CD14-positive monocyte (primary cell): ENCODE data around the gene RPL36A. TPM values are rescaled to one million over a fixed set of nuclear protein-coding genes. Genes with fewer than 3 reads are reported as not detected.

Source experiments
- DNase-seq, 3 donors: peaks; one replicate each; pipeline ENCODE4 v3.0.0-alpha.2; 2011 to 2022
- H2AFZ ChIP-seq: 2 replicates; pipeline ENCODE4 v1.6.0; 2012; ENCODE audit warnings: mild to moderate bottlenecking, low read depth, low read length, inconsistent platforms; ENCODE audit not compliant: insufficient read depth, poor library complexity, severe bottlenecking
- H3K27ac ChIP-seq, 2 donors: 1 replicate in 1 of 2; 2 replicates in 1 of 2; pipeline ENCODE4 v1.5.1; 2012 to 2013; ENCODE audit warnings: low read length in 2 of 2, control low read depth in 1 of 2, inconsistent platforms in 1 of 2, low read depth in 1 of 2, mild to moderate bottlenecking in 1 of 2
- H3K27me3 ChIP-seq, 2 donors: one replicate each; pipeline versions ENCODE4 v1.6.0 to v1.6.1; 2011 to 2013; ENCODE audit warnings: low read length in 2 of 2; ENCODE audit not compliant: control insufficient read depth in 2 of 2, insufficient read depth in 2 of 2
- H3K36me3 ChIP-seq, 2 donors: replicated peaks in 1 of 2; 1 replicate in 1 of 2; 2 replicates in 1 of 2; pipeline versions ENCODE4 v1.5.1 to v1.6.1; 2012 to 2013; ENCODE audit warnings: low read length in 2 of 2, control low read depth in 1 of 2, inconsistent platforms in 1 of 2, mild to moderate bottlenecking in 1 of 2; ENCODE audit not compliant: insufficient read depth in 2 of 2, control insufficient read depth in 1 of 2
- H3K4me1 ChIP-seq, 2 donors: 1 replicate in 1 of 2; 2 replicates in 1 of 2; pipeline versions ENCODE4 v1.5.1 to v1.6.1; 2012 to 2013; ENCODE audit warnings: low read length in 2 of 2, control low read depth in 1 of 2, inconsistent platforms in 1 of 2, mild to moderate bottlenecking in 1 of 2, moderate library complexity in 1 of 2; ENCODE audit not compliant: insufficient read depth in 2 of 2, control insufficient read depth in 1 of 2
- H3K4me2 ChIP-seq: replicated peaks from 2 replicates; pipeline ENCODE3; 2012; ENCODE audit warnings: low read length, moderate library complexity, mild to moderate bottlenecking; ENCODE audit not compliant: poor library complexity, severe bottlenecking; ENCODE audit errors: extremely low read depth
- H3K4me3 ChIP-seq, 3 experiments: fragments of 200-600 bp in 1 of 3; sonication (generic) in 1 of 3; replicated peaks in 1 of 3; 1 replicate in 2 of 3; 2 replicates in 1 of 3; pipeline ENCODE4 v1.5.1; 2011 to 2013; ENCODE audit warnings: low read length in 3 of 3, mild to moderate bottlenecking in 3 of 3, control low read depth in 2 of 3, low read depth in 2 of 3, inconsistent platforms in 1 of 3, moderate library complexity in 1 of 3
- H3K79me2 ChIP-seq: 2 replicates; pipeline ENCODE4 v1.6.0; 2012; ENCODE audit warnings: mild to moderate bottlenecking, control low read depth, inconsistent platforms, low read length, moderate library complexity; ENCODE audit not compliant: insufficient read depth
- H3K9ac ChIP-seq: 2 replicates; pipeline ENCODE4 v1.6.0; 2017; ENCODE audit warnings: low read length, mild to moderate bottlenecking; ENCODE audit not compliant: insufficient read depth, poor library complexity, severe bottlenecking
- H3K9me3 ChIP-seq, 2 donors: replicated peaks in 1 of 2; 1 replicate in 1 of 2; 2 replicates in 1 of 2; pipeline versions ENCODE4 v1.5.1 to v1.6.1; 2012 to 2013; ENCODE audit warnings: low read length in 2 of 2, control low read depth in 1 of 2; ENCODE audit not compliant: control insufficient read depth in 1 of 2, insufficient read depth in 1 of 2
- H4K20me1 ChIP-seq: 2 replicates; pipeline ENCODE4 v1.6.0; 2012; ENCODE audit warnings: mild to moderate bottlenecking, low read length, control low read depth, moderate library complexity; ENCODE audit not compliant: insufficient read depth
- H3K27ac Mint-ChIP-seq, 7 donors: one replicate each; pipeline ENCODE4 v1.8.0; 2020; ENCODE audit warnings: mild to moderate bottlenecking in 7 of 7, mixed read lengths in 7 of 7, moderate library complexity in 6 of 7, inconsistent platforms in 2 of 7
- H3K27me3 Mint-ChIP-seq, 3 donors: one replicate each; pipeline ENCODE4 v1.8.0; 2021 to 2022; ENCODE audit warnings: low read depth in 3 of 3, mild to moderate bottlenecking in 3 of 3, mixed read lengths in 3 of 3, moderate library complexity in 3 of 3, inconsistent platforms in 1 of 3
- H3K36me3 Mint-ChIP-seq, 2 donors: one replicate each; pipeline ENCODE4 v1.8.0; 2020; ENCODE audit warnings: mixed read lengths in 2 of 2, inconsistent platforms in 1 of 2, mild to moderate bottlenecking in 1 of 2
- H3K4me1 Mint-ChIP-seq: one replicate; pipeline ENCODE4 v1.8.0; 2020; ENCODE audit warnings: mild to moderate bottlenecking, mixed read lengths
- H3K4me3 Mint-ChIP-seq, 2 donors: one replicate each; pipeline ENCODE4 v1.8.0; 2020; ENCODE audit warnings: mild to moderate bottlenecking in 2 of 2, mixed read lengths in 2 of 2, moderate library complexity in 1 of 2
- H3K9me3 Mint-ChIP-seq, 7 donors: one replicate each; pipeline ENCODE4 v1.8.0; 2020 to 2022; ENCODE audit warnings: mixed read lengths in 7 of 7, mild to moderate bottlenecking in 6 of 7, moderate library complexity in 6 of 7, inconsistent platforms in 2 of 7
- WGBS: methylation state at CpG from one replicate; pipeline ENCODE4 v1.1.5; 2013; ENCODE audit warnings: missing lambda C conversion rate; ENCODE audit not compliant: insufficient coverage; 5-methylcytosine and 5-hydroxymethylcytosine counted together
- intact Hi-C, 2 donors: fragments of 100-400 bp; cut with micrococcal nuclease; formaldehyde crosslinking; loops; one replicate each; pipeline versions ENCODE4 v1.15.0 to v1.15.1; 2023
- polyA plus RNA-seq, 3 donors: library from polyadenylated mRNA; depleted of rRNA in 1 of 3; unstranded in 2 of 3; stranded (reverse) in 1 of 3; fragments of 300-500 nt in 2 of 3; fragments of >200 nt in 1 of 3; fragmentation: Illumina TruSeq in 2 of 3; gene quantifications; 1 replicate in 2 of 3; 2 replicates in 1 of 3; pipeline ENCODE4 v1.2.3, GENCODE V29; 2012 to 2021
- TF ChIP-seq, protein P1 (sequence below): fragments of 200-600 bp; IDR thresholded peaks from one replicate; pipeline ENCODE4 v1.8.0; 2022; ENCODE audit warnings: antibody characterized with exemption, mild to moderate bottlenecking

The RPL36A gene
- polyA plus RNA-seq, 3 donors, result 833 to 2,390 (median 875) TPM

GRCh38 chrX:101388604-101389003 lies 2.2 kb upstream of the RPL36A start:
- no CpG with 5 or more reads among the region's 3 CpGs for WGBS
- H3K9ac ChIP-seq, result no peak overlapping the region
- H3K79me2 ChIP-seq, result peaks cover 50% of the 10 kb centered on the region
- TF ChIP-seq, protein P1, sequence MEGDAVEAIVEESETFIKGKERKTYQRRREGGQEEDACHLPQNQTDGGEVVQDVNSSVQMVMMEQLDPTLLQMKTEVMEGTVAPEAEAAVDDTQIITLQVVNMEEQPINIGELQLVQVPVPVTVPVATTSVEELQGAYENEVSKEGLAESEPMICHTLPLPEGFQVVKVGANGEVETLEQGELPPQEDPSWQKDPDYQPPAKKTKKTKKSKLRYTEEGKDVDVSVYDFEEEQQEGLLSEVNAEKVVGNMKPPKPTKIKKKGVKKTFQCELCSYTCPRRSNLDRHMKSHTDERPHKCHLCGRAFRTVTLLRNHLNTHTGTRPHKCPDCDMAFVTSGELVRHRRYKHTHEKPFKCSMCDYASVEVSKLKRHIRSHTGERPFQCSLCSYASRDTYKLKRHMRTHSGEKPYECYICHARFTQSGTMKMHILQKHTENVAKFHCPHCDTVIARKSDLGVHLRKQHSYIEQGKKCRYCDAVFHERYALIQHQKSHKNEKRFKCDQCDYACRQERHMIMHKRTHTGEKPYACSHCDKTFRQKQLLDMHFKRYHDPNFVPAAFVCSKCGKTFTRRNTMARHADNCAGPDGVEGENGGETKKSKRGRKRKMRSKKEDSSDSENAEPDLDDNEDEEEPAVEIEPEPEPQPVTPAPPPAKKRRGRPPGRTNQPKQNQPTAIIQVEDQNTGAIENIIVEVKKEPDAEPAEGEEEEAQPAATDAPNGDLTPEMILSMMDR, result no peak
- Mint-ChIP-seq H3K36me3 (peaks cover 8 to 14% of the 10 kb centered on the region in 2 donors), H3K4me3 (no peak overlapping the region), H3K4me1 (peaks cover 41% of the 10 kb centered on the region), H3K27ac (no peak overlapping the region), H3K27me3 (peaks cover 0 to 3% (median 0%) of the 10 kb centered on the region in 3 donors), H3K9me3 (peaks cover 0 to 9% (median 0%) of the 10 kb centered on the region in 7 donors)
- DNase-seq, result no peak
- H4K20me1 ChIP-seq, result no peaks in the 10 kb centered on the region
- no peaks in the 10 kb centered on the region for H3K27me3 ChIP-seq
- intact Hi-C loops, result no loop called here
- H3K4me2 ChIP-seq, result no peak overlapping the region
- H2AFZ ChIP-seq, result no peak overlapping the region
- no peaks in the 10 kb centered on the region for H3K9me3 ChIP-seq
- no peak overlapping the region for H3K4me3 ChIP-seq
- H3K4me1 ChIP-seq, result peaks cover 43 to 52% of the 10 kb centered on the region in 2 donors
- peaks cover 6 to 16% of the 10 kb centered on the region in 2 donors for H3K36me3 ChIP-seq
- H3K27ac ChIP-seq, result no peak overlapping the region

GRCh38 chrX:101391831-101392230 lies 1.0 kb downstream of the RPL36A start:
- TF ChIP-seq, protein P1, result no peak
- no CpG with 5 or more reads among the region's 6 CpGs for WGBS
- Histone ChIP-seq H3K27ac (peak overlapping the region in 1 of 2 donors; percentile 78), H3K36me3 (peaks cover 6 to 22% of the 10 kb centered on the region in 2 donors), H4K20me1 (peaks cover 3% of the 10 kb centered on the region), H3K9ac (no peak overlapping the region), H3K9me3 (no peaks in the 10 kb centered on the region), H3K4me3 (peak overlapping the region; percentile 58 to 83 (median 71)), H3K4me1 (peaks cover 28 to 43% of the 10 kb centered on the region in 2 donors), H2AFZ (no peak overlapping the region), H3K4me2 (peak overlapping the region; percentile 76), H3K27me3 (no peaks in the 10 kb centered on the region), H3K79me2 (peaks cover 34% of the 10 kb centered on the region)
- peaks cover 0 to 3% (median 0%) of the 10 kb centered on the region in 3 donors for H3K27me3 Mint-ChIP-seq
- H3K27ac Mint-ChIP-seq, result peak overlapping the region in 6 of 7 donors; percentile 53 to 95 (median 88)
- H3K4me1 Mint-ChIP-seq, result peaks cover 27% of the 10 kb centered on the region
- H3K9me3 Mint-ChIP-seq, result peaks cover 0 to 12% (median 0%) of the 10 kb centered on the region in 7 donors
- DNase-seq, result no peak
- intact Hi-C loops, result loop anchor here in 1 of 2 donors (2.0 kb wide), 1 partner anchor 15 kb away; the partner anchor contains the start of gene GLA
- peaks cover 19 to 34% of the 10 kb centered on the region in 2 donors for H3K36me3 Mint-ChIP-seq
- H3K4me3 Mint-ChIP-seq, result peak overlapping the region; percentile 89 to 90
